HuH-7.5 (cell line): Measurements from ENCODE around the gene BMAL2.

Experiments used
- DNase-seq: peaks from one replicate; pipeline ENCODE4 v3.0.0; 2011; ENCODE audit warnings: low spot score

BMAL2 gene

DNA sequence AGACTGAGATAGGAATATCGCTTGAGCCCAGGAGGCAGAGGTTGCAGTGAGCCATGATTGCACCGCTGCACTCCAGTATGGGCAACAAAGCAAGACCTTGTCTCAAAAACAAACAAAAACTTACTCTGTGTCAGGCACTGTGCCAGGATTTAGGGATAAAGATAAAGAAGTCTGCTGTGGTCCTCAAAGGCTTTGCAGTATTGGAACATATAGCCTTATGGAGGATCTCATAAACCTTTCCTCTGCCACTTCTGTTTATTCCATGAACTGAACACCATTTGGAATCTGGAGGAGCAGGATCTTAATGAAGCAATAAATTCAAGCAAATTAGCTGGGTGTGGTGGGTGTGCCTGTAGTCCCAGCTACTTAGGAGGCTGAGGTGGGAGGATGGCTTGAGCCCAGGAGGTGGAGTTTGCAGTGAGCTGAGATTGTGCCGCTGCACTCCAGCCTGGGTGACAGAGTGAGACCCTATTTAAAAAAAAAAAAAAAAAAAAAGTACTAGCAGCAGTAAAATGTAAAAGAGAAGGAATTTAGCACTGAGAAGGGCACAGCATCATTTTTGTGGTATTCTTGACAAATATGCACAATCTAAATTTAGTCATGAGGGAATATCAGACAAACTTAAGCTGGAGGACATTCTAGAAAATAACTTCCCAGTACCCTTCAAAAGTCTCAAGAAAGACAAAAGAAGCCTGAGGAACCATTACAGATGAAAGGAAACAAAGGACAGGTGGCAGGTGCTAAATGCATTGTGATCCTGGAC lies 27.1 kb downstream of the BMAL2 start:
- DNase-seq: no peak

DNA sequence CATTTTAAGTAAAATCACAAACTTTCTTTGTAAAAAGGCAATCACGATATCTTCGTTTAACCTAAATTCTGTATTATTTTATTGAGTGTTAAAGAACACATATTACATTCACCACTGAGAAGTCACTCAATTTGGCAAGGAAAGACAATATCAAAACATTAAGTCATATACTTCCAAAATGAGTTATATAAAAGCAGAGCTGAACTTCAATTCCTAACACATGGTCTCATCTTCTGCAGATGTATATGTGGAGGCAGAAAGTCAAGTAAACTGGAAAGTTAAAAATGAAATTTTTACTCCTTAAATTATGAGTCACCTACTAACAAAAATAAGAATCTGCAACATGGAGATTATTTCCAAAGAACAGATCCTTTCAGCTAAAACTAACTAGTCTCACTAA lies 28.7 kb downstream of the BMAL2 start:
- DNase-seq: no peak

DNA sequence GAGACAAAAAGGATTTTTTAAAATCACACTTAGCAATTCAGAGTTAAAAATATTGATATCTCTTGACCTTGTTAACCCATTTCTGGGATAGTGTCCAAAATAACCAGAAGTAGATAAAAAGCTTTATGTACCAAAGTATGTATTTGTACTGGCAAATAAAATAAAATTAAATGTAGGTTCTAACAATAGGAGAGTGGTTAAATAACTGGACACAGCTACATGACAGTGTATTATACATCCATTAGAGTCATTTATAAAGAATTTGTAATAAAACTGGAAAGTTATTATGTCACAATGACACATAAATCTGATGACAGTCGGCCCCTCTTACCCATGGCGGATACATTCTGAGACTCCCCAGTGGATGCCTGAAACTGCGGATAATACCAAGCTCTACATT lies 34.0 kb downstream of the BMAL2 start:
- DNase-seq: no peak

DNA sequence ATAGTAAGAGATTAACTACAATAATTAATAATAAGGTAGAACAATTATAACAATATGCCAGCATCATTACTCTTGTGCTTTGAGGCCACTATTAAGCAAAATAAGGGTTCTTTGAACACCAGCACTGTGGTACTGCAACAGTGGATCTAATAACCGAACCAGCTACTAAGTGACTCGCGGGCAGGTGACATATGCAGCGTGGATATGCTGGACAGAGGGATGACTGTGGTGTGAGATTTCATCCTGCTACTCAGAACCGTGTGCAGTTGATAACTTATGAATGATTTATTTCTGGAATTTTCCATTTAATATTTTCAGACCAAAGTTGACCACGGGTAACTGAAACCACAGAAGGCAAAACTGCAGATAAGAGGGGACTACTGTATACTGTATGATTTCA lies 34.4 kb downstream of the BMAL2 start:
- no peak for DNase-seq

DNA sequence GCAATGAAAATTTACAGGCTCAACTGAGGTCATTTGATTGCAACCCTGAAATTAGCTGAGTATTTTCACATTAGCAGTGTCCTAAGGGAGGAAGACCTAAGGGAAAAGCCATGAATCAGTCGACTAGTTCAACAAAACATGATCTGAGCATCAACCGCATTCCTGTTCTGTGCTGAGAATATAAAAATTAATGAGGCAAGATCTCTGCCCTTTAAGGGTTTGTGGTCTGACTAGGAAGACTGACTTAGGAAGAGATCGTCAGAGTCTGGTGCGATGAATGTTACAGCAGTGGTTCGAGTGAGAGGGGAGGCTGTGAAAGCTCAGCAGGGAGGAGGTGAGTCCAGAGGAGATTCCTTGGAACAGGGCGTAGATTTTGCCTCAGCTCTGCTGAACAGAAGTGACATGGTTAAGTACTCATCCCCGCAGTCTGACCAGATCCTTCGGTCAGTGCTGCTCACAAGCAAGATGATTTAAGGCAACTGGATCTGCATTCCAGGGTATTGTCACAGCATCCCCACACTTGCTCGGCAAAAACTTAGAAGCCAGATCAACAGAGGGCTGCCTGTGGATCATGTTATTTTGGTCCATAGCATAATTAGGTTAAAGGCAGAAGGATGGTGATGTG lies 49.6 kb downstream of the BMAL2 start:
- no peak for DNase-seq
